GM19025 (cell line): Measurements from ENCODE around the gene LEMD1.

Experiments
- ATAC-seq: cut with Tn5 transposase; IDR thresholded peaks from one replicate; pipeline ENCODE4 v1.9.1; 2021; ENCODE audit warnings: mild to moderate bottlenecking, low read depth, moderate library complexity; ENCODE audit not compliant: unreplicated experiment

The LEMD1 gene

DNA sequence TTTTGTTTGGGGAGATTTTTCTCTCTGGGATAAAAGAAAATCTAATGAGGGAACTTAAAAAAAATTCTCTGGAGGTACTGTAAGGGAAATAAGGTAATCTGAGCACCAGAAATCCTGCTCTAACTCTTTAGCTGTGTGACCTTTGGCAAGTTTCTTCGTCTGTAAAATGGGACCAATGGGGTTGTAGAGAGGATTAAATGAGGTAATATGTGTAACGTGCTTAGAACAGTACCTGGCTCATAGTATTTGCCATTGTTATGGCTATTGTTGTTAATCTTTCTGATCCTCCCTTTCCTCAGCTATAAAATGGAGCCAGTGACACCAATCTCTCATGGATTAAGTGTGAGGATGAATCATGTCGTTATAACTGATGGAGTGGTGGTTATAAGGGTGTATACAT is 64.3 kb downstream of the LEMD1 start:
- no peak for ATAC-seq

DNA sequence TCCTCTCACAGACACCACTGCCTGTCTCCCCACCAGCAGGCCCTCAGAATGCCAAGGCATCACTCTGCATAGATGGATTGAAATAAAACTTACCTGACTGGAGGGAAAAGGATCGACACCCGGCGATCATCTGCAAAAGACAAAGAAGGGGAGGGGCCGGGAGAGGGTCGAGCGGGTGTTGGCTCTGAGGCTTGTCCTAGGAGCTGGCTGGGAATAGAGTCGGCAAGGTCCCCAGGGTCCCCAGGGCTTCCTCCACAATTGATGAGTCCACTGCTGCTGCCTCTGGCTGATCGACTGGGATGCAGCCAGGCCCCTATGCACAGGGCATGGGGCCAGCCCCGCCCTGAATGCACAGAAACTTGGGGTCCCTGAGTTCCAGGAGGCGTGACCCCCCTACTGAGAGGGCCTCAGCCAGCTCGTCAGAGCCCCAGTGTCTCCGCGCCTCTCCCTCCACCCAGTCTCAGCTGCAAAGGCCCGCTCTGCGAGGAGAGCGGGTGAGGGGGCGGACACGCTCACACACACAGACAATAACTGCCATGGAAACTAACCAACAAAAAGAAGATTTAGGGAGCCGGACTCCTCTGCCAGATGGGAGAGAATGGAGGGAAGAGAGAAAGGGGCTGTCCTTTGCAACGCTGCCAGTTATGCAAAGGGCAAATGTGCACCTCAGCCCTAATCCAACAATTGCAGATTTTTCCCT is 65.3 kb downstream of the LEMD1 start, which contains the start of gene KLHDC8A:
TSS of gene KLHDC8A (minus strand) at position 483 of the 700 bp plus-strand sequence. CDS start 13,318 bp downstream, outside the sequence.
- ATAC-seq: no peak

DNA sequence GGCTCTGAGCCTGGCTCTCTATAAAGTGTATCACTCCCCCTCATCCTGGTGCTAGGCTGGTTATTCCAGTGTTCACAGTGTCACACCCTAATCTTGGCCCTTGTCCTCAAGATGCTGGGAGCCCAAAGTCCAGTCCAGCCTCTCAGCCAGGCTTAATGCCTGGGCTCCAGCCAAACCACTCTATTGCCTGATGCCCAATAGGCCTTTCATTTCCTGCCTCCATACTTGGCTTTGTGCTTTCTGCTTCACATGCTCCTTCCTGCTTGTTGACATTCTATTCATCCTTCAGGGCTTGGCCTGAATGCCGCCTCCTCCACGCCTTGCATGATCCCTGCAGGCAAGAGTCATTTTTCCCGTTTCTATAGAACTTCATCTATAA is 66.8 kb downstream of the LEMD1 start:
- no peak for ATAC-seq

DNA sequence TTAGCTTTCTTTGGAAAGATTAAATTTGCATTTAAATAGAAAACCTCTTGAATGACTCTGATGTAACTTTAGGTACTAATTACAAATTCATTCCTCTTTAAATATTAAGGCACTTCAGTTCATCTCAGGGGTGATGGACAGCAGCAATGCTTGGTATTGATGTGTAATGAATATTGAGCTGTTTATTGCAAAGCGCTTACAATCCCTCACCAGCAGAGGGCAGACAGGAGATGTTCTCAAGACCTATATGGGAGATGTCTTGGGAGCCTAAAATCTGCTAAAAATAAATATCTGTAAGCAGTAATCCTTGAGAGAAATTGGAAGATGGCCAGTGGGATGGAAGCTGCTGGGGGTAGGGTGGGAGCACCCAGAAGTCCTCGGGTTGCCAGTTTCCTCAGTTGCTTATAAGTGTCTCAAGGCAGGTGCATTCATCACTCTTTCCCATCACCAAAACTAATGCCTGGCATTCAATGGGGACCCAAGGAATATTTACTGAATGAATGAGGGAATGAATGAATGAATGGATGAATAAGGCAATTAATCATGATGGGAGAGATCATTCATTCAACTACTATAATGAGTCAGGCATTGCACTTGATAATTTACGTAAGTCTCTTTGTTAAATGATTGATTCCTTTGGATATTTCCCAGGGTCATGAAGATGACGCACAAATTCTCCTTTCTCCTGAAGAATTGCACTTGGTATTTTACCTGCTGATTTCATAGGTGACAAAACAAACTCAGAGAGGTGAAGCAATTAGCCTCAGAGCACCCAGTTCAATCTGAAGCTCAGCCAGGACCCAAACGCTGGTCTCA is 67.4 kb downstream of the LEMD1 start:
- ATAC-seq: no peak

DNA sequence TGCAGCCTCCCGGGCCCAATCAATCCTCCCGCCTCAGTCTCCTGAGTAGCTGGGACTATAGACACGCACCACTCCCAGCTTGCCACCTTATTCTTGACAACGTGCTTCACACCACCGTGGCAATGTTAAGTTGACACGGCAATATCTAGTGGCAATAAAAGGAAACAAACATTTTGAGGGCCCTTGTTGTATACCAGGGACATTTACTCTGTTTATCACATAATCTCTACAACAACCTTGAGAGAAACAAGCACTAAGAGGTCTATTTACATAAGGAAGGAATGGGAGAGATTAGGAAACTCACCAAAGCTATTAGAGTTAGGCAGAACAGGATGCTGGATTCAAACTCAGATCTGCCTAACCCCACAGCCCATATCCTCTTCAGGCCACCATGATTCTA is 68.2 kb downstream of the LEMD1 start:
- no peak for ATAC-seq

DNA sequence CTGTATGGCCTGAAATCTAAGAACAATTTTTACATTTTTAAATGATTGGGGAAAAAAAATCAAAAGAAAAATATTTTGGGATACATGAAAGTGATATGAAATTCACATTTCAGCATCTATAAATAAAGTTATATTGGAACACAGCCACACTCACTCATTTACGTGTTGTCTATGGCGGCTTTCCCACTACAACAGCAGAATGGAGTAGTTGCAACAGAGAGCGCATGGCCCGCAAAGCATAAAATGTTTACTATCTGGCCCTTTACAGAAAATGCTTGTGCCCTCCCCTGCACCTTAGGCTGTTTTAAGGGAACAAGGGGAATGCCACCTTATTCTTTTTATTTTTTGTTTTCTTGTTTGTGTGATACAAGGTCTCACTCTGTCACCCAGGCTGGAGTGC is 68.7 kb downstream of the LEMD1 start:
- ATAC-seq: no peak

DNA sequence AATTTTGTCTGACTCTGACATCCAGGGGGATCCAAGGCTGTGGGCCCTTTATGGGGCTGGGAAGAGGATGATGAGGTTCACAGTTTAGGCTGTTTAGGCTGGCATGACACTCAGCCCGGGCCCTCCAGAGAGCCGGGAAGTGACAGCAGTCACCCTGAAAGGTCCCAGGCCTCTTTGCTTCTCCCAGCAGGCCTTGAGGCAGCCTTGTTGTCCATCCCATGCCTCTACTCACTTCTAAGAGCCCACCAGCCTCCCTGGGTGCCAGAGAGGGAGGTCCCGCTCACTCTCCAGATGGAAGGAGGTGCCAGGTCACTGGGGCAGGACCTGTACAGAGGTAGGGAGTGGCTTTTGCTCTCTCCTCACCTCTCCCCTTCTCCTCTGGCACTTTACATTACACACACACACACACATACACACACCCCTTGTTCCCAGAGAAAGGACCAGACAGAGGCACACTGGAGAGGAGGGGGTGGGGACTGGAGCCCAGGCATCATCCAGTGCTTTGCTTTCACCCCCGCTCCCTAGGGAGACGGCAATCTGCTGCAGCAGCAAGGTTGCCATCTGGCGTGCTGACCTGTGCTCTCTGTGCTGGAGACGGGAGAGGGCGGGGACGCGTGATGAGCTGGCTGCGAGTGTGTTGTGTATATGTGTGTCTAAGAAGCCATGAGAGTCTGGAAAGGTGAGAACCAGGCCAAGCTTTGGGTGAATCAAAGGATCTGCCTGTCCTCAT is 69.7 kb downstream of the LEMD1 start:
- no peak for ATAC-seq

DNA sequence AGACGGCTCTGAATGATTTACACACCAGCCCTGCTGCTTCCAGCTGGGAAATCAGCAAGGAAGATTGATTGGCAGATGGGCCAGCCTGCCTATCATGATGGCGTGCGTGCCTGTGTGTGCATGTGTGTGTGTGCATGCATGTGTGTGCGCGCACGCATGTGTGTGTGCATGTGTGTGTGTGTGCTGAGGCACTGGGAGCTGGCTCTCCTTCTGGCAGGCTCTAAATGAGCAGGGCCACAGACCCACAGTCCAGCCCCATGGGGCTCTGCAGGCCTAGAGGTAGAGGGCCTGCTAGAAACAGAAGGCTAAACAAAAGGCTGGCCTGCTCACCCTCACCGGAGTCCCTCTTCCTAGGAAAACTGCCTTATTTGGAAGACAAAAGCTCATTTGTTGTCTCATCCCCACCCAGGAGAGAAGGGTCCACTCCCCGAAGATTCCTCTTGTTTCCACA is 71.1 kb downstream of the LEMD1 start:
- no peak for ATAC-seq

DNA sequence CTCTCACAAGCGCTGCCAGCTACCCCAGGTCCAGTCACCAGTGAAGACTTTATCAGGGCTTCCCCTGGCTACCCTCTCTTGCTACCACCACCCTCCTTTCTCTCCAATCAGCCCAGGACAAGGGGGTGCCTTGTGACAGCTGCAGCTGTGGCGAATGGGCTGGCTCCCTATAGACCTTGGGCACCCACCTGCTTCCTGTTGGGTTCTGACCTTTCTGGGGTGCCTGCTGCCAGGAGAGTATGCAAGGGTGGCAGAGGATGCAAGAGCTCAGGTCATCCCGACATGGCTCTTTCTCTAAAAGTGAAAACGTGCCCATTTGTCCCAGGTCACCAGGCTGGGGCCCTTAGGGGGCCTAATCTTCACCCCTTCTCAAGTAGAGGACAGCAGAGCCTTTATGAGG is 71.7 kb downstream of the LEMD1 start:
- no peak for ATAC-seq

DNA sequence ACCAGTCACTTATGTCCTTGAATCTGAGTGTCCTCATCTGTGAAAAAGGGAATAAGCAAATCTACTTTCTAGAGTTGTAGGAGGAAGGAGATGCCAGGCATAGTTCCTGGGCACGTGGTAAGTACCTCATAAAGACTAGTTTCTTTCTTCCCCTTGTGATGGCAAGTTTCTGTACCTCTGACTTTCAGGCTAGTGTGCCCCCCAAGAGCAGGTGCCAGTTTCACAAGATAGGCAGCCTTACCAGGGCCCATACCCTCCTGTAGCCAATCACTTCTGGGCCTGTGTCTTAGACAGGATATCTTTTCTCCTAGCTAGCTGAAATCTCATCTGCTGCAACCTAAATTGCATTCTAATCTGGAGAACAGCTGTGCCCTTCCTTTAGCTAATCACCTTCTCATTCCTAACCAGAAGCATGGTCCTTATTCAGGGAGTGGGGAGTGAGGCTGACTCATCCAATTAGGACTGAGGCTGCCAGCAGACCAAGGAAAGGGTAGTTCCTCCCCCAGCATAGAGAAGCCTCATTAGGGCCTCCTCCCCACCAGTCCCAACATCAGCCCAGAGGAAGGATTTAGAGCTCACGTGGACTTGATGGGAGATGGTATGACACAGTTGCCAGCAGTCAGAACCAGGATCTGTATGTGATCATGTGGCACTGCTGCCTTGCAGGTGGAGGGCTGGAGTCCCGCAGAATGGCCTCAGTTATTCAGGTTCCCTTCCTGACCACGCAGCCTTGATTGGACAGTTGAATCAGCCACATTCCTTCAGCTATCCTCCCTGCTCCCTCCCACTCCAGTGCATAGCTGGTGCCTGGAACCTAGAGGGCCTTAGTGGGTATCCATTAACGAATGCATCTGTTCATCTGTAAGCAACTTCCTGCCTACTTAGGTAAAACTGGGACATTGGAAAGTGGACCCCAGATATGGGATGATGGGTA is 73.0 kb downstream of the LEMD1 start:
- no peak for ATAC-seq

DNA sequence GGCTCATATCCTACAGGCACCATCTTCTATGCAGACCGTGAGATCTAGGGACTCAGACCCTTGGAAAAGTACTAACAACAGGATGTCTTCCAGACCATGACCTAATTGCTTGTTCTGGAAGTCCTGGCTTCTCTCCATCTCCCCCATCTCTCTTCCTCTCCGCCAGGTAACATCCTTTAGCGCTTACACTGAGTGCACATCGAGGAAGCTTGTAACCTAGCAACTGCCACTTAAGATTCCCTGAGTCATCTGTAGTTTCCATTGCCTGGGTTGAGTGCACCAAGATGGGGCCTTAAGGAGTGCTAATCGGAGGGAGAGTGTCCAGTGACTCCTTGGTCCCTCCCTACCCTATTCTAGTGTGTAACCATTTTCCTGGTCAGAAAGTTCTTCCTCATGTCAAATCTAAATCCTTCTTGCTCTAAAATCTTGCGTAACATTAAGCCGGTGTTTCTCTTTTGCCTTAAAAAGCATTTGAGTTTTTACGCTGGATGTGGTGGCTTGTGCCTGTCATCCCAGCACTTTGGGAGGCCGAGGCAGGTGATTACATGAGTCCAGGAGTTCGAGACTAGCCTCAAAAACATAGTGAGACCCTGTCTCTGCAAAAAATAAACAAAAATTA is 74.8 kb downstream of the LEMD1 start:
- no peak for ATAC-seq

DNA sequence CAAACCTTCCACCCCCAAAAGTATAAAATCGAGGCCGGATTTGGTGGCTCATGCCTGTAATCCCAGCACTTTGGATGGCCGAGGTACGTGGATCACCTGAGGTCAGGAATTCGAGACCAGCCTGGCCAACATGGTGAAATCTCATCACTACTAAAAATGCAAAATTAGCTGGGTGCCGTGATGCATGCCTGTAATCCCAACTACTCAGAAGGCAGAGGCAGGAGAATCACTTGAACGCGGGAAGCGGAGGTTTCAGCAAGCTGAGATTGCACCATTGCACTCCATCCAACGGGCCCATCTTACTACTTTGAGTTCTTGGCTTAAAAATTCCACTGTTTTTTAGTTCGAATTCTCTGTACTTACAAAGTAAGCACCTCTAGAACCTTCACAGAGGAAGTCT is 76.1 kb downstream of the LEMD1 start:
- ATAC-seq: no peak

DNA sequence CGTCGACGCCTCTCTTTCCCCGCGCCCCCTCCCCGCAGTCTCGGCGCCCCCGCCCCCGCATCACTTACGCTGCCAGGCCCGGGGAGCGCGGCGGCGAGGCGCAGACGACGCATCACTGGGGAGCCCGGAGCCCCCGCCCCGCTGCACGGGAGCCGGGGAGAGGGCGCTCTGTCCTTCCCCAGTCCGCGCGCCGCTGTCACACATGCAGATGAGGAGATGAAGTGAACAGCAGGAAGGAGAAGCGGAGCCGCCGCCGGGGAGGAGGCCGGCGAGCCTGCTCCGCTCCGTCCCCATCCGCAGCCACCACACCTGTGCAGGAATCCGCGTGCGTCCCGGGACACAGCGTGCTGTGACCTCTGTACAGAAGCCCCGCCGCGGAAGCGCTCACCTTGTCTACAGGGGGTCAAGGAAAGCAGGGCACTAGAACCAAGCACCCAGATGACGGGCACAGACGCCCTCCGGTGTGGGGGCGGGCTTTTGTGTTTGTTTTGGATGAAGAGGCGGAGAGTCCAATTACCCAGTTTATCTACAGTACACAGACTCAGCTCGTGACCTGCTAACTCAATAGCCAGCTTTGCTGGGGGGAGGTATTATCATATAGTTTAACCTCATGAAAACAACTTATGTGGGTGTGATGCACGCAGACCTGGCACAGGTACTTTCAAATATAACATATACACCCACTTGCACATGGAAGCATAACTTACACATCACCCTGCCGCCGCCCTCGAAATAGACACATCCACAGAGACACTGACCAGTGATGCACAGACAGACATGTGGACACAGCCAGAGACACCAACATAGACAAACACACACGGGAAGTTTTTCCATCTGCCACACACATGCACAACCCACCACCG is 77.6 kb downstream of the LEMD1 start:
- ATAC-seq: no peak

DNA sequence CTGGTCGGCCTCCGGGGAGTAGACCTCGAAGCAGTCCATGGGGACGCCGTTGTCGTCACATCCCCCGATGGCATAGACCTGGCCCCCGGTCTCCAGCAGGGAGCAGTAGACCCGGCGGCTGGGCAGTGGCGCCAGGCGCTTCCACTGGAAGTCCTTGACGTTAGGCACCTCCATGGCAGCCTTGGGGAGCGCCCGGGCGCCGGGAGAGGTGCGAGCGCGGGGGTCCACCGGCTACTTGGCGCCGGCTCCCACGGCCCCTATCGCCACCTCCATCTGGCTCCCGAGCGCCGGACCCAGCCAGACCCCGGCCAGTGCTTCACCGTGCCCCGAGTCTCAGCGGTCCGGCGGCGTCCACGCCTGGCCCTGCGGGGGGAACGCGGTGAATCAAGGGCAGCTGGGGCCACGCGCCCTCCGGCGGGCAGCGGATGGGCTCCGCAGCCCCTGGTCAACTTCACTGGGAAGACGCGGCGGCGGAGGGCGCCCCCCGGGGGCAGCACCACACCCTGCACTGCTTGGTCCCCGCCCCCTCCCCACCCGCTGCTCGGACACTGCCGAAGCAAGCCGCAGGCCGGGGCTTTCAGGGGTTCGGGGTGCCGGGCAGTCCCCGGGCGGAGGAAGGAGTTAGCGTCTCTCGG is 78.3 kb downstream of the LEMD1 start:
- no peak for ATAC-seq

DNA sequence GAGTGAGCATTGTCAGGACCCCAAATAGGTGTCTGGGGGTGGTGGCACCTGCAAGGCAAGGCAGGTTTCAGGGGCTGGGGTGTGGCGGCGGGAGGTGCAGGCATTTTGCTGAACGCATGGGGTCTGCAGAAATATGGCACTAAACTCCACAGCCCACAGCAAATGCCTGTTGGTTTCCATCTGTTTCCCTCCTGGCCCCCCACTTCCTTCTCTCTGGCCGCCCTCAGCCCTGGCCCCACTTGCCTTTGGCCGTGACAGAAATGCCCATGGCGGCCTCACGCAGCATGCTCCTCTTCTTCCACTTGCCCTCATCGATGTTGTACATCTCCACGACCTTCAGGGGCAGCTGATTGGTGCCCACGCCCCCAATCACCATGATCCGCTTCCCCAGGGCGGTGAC is 78.9 kb downstream of the LEMD1 start:
- no peak for ATAC-seq

DNA sequence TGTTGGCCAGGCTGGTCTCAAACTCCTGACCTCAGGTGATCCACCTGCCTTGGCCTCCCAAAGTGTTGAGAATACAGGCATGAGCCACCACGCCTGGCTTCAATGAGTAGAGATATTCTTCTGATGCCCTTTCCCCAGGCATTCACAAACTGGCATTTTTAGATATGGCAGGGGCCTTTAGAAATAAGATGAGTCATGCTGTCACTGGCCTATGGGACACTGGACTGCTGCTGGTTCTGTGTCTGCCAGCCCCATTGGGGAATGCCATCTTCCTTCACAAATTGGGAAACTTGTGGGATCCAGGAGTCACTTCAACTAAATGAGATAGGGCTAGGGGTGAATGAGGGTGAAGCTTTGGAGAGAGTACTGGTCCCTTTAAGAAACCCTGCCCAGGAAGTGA is 81.2 kb downstream of the LEMD1 start:
- no peak for ATAC-seq

DNA sequence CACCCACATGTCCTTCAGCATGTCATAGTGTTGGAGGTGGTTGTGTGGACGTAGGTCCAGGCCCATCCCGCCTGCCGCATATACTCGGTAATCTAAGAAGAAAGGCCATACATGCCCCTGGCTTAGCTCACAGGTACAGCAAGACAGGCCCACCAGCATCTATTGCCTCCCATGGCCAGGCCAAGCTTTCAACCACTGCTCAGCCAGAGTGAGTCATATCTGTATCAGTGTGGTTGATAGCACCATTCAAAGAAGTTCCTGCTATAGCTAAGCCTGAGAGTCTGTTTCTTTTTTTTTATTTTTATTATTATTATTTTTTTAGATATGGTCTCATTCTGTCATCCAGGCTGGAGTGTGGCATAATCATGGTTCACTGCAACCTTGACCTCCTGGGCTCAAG is 82.1 kb downstream of the LEMD1 start:
- ATAC-seq: peak; percentile 61

DNA sequence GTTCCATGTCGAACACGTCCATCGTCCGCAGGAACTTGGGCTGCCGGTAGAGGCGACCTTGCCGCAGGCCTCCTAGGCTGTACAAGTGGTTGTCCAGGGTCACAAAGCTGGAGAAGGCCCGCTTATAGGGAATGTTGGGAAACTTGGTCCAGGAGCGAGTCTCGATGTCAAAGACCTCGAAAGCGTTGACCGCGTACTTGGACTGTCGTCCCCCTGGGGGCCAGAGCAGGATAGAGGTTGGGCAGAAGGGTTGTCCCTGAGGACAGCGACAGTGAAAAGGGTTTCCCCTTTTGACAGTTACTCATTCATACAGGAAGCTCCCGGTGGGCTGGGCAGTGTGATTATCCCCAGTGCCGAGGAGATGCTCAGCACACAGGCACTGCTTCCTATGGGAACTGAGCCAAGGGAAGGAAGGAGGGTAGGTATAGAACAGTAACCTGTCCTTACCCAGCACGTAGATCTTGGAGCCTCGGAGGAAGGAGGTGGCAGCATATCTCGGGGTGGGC is 82.6 kb downstream of the LEMD1 start:
- no peak for ATAC-seq
